ENCODE measurements around the gene CDH20.

DNA sequence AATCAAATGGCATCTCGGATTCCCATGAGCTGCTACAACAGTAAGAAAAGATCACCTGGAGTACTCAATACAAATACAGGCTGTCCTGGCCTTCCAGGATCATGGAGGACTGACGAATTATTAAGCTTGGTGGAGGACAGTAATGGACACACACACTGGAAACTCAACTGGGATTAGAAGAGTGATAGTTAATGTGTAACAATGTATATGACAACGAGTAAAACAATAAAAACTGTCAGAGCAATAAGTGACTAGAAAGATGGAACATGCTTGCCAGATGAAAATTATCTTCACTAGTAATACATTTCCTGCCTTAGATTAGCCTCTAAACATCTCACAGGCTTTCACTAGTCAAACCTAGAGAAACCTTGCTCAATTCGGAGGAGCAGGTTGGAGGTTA lies 49.2 kb upstream of the CDH20 start:
- TF ChIP-seq, protein P1, sequence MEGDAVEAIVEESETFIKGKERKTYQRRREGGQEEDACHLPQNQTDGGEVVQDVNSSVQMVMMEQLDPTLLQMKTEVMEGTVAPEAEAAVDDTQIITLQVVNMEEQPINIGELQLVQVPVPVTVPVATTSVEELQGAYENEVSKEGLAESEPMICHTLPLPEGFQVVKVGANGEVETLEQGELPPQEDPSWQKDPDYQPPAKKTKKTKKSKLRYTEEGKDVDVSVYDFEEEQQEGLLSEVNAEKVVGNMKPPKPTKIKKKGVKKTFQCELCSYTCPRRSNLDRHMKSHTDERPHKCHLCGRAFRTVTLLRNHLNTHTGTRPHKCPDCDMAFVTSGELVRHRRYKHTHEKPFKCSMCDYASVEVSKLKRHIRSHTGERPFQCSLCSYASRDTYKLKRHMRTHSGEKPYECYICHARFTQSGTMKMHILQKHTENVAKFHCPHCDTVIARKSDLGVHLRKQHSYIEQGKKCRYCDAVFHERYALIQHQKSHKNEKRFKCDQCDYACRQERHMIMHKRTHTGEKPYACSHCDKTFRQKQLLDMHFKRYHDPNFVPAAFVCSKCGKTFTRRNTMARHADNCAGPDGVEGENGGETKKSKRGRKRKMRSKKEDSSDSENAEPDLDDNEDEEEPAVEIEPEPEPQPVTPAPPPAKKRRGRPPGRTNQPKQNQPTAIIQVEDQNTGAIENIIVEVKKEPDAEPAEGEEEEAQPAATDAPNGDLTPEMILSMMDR (IDR thresholded peaks at IDR 0.05), result no peak
- TF ChIP-seq POLR2AphosphoS5 (IDR thresholded peaks at IDR 0.05) (no peak), POLR2A (IDR thresholded peaks at IDR 0.05) (no peak)

Data from prostate gland (tissue), 2 donors.